Activated naive CD4-positive, alpha-beta T cell treated with Interleukin-2 at 50 U/mL for 16 hours (primary cell): ENCODE measurements around the gene SYNDIG1.

ENCODE experiments used
- DNase-seq: peaks from one replicate; pipeline ENCODE4 v3.0.0-alpha.2; 2020

The SYNDIG1 gene

DNA sequence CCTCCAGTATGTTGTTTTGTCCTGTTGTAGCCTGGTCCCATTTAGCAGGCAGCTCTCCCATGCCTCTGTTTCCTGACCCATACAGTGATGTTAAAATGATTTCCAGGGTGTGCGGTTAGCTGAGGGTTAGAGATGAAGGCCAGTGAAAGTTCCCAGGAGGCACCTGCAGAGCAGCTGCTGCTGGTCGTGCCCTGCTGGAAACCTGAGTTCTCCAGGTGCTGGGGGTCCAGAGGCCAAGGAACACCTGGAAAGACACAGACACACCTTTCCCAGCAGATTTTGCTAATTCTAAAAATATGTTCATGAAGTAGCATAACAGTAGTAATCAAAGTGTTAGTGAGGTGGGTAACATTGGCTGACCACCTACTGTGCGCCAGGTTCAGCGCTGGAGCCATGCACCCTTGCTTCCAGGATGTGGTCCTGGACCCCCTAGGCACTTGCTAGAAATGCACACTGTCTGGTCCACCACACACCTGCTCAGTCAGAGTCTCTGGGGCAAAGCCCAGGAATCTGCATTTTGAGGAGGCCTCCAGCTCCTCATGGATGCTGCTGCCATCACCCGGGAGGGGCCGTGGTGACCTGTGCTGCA is 118.7 kb downstream of the SYNDIG1 start:
- no peak for DNase-seq

DNA sequence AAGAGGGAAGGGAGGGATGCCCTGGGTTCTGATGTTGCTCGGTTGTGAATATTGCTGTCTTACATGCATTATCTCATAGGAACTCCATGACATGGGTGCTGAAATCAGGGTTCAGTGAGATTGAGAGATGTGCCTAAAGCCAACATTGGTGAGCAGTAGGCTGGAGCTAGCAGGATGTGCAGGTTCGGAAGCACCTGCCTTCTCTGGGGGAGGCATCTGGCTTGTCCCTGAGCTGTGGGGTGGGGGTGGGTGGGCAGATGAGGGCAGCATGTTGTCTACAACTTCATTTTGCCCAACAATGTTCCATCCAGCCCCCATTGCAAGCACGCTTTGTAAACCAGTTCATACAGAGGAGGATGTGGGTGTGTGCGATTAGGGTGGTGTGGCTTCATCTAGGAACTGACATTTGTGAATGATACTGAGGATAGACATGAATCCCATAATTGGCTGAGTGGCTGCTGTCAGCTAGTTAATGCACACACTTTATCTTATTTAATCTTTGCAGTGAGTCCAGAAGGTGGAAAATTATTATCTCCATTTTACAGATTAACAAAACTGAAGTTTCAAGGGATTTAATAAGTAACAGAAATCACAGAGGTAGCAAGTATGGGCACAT is 119.4 kb downstream of the SYNDIG1 start:
- DNase-seq, result no peak

GRCh38 chr20:24589381-24589780 is 120.0 kb downstream of the SYNDIG1 start:
- no peak for DNase-seq

- no peak for DNase-seq
Observed at GRCh38 chr20:24589815-24590177, 120.4 kb downstream of the SYNDIG1 start.

DNA sequence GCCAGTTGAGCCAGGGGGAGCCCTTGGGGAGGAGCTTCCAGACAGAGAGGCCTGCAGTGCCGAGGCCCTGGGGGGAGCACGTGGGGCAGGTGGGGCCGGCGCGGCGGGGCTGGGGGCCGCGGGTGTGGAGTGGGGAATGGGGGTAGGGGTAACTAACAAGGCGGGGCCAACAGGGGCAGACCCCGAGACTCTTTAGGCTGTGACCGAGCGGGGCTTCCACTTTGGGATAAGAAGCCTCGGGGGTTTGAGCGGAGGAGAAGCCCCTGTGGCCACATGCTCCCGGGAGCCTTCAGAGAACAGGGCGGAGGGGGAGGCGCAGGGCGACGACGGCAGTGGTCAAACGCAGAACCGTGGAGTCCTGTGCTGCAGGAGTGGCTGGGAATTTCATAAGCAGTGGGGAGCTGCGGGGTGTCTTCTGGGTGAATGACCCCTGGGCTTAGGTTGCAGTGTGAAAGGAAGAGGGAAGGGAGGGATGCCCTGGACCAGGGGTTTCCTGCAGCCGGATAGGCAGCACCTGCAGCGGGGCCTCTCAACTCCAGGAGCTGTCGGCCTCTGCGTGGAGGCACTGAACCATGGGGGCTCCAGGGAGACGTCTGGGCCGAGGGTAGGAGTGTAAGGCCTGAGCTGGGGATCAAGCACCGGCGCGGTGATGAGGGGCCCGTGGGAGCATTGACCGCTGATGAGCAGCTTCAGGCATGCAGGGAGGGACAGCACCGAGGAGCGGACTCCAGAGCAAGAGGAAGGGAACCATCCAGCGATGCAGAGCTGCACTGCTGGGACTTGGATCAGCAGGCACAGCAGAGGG is 121.0 kb downstream of the SYNDIG1 start:
- DNase-seq, result no peak

- DNase-seq, result no peak
Observed at GRCh38 chr20:24597051-24597450, 127.6 kb downstream of the SYNDIG1 start.

- DNase-seq, result no peak
Observed at GRCh38 chr20:24598346-24598745, 128.9 kb downstream of the SYNDIG1 start.

DNA sequence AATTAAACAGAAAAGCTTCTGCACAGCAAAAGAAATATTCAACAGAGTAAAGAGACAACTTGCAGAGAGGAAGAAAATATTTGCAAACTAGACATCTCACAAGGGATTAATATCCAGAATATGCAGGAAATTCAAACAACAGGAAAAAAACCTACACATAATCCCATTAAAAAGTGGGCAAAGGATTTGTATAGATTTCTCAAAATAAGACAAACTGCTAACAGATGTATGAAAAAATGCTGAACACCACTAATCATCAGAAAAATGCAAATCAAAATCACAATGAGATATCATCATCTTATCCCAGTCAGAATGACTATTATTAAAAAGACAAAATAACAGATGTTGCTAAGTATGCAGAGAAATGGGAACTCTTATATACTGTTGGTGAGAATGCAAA is 129.6 kb downstream of the SYNDIG1 start:
- DNase-seq, result no peak

- no peak for DNase-seq
Observed at GRCh38 chr20:24600012-24600411, 130.6 kb downstream of the SYNDIG1 start.

GRCh38 chr20:24603454-24603853 is 134.0 kb downstream of the SYNDIG1 start:
- no peak for DNase-seq

DNA sequence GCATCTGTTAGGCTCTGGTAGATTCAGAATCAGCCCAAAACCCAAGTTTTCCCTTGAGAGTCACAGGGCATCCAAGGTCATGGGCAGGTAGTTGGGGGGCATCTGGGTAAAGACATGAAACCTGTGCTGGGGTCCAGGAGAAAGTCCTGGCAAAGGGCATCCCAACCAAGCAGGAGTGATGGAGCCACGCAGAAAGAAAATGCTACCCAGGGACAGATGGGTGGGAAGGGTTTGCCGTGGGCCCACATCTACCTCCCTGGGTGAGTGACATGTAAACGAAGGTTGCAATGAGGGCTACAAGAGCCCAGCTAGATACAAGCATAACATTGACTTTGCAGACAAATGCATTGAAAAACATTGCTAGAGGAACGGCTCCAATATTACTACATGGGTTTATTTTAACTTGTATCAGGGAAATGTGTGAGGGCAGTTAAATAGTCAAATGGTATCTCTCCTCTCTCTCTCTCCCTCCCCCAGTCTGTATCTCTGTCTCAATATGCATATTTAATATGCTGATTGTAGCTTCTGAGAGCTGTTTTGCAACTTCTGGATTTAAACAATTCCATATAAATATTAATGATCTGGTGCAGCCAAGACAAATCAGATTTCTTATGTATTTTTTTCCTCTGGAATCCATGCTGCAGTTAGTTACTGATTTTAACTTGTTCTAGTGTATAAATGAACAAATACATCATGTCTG is 135.7 kb downstream of the SYNDIG1 start:
- DNase-seq, result no peak

GRCh38 chr20:24605937-24606455 is 136.6 kb downstream of the SYNDIG1 start:
- no peak for DNase-seq

DNA sequence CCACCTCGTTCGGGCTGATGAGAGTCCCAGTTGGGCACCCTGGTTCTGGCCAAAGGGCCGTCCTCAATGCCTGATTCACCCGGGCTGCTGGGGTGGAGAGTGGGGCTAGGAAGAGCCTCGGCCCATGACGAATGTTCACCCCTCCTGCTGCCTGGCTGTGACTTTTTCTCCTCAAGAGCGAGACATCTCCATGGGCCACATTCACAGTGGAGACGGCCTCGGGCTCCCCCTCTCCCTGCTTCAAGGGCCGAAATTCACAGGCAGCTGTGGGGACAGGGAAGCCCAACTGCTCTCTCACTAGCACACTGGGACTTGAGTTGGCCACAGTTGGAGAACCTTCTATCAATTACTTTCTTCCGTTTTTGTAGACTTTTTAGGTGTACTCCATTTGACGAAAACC is 138.0 kb downstream of the SYNDIG1 start:
- no peak for DNase-seq

DNA sequence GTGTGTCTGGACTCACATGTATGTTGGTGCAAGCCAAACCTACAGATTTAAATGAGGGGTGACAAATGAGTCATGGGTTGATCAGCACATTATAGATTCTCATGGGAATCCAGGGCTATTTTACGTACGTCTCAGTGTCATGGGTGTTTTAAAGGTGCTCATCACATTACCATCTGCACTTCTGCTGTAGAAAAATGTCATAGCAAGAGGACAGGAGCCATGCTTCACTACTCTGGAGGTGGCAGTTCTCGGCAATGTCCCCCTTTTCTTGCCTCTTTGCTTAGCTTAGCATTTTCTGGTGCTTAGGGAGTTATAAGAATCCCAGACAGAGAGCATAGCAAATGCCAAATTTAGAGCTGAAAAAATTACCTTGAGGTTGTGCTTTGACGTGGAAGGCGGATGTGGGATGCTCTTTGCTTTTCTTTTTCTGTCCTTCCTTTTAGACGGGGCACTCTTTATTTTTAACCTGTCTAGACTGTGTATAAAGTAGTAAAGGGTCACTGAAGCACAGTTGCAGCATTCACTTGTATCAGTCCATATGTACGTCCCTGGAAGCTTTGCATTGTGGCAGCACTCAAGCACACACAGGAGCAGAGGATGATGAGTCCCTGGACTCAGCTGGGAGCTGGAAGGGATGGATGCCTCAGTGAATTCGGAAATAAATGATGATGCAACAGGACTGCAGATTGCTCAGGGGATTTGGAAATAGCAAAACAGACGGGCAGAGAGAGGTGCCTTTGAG is 139.7 kb downstream of the SYNDIG1 start:
- DNase-seq, result no peak

- DNase-seq, result no peak
Observed at GRCh38 chr20:24609757-24610156, 140.3 kb downstream of the SYNDIG1 start.

DNA sequence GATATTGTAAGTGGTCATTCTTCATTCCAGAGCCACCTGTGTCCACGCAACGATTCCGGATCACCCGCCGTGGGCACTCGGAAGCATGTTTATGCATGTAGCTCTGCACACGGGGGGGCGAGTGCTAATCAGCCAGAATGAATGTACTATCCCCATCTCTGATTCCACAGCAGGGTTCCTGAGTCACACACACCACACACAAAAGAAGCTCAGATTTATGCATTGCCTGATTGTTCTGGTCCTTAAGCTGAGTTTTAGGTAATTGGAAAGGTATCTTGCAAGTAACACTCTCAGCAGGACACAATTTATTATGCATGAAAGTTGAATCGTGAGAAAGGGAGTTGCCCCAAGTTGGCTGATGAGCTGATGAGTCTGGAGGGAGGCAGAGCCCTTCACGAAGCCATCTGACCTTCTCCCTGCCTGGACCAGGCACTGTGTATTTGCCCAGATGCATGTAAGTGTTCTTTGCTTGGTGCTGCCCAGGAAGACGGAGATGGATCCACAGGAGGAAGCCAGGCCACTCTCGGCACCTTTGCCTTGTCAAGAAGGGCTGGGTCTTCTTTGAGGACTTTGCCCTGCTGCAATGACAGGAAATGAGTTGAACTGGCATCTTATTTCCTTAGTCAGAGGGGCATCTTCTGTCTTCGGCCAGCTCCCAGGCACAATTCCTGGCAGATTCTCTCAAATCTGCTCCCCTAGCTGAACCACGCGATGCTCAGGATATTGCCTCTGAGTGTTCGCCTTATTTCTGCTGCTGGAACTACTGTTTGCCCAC is 141.1 kb downstream of the SYNDIG1 start:
- no peak for DNase-seq

- DNase-seq, result no peak
Observed at GRCh38 chr20:24611360-24612140, 142.1 kb downstream of the SYNDIG1 start.

- no peak for DNase-seq
Observed at GRCh38 chr20:24612799-24613775, 143.7 kb downstream of the SYNDIG1 start.

GRCh38 chr20:24614341-24614740 is 144.9 kb downstream of the SYNDIG1 start:
- no peak for DNase-seq

DNA sequence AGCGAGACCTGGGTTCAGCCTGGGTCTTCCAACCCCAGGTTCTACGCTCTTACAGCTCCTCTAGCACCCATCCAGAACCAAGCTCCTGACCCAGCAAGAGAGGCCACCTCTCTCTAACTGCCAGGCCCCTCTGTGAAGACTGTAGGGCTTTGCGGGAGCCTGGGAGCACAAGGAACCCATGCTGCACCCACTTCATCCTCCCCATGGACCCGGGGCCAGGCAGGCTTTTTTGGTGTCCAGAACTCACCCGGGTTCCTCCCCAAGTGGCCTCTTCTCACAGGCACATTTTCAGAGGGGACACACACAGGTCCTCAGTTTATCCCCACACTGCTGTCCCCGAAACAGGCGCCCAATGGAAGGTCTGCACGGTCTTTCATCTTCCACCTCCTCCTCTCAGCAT is 145.9 kb downstream of the SYNDIG1 start:
- no peak for DNase-seq
